ENCODE data around the gene ASCC1. TPM values are rescaled to one million over a fixed set of nuclear protein-coding genes. Genes with fewer than 3 reads are reported as not detected.

The ASCC1 gene
- total RNA-seq, 1 experiment from 2014 or later: 40.2 TPM

GRCh38 chr10:72106896-72107295 is 109.2 kb downstream of the ASCC1 start:
- CTCF ChIA-PET: interaction anchor here (0.6 kb wide), 1 partner anchor 58 kb away, joined by 4 read pairs; no protein-coding TSS in a partner anchor

GRCh38 chr10:72106154-72106849 is 109.8 kb downstream of the ASCC1 start:
- H3K27ac ChIP-seq (ENCODE audit: low read depth, low read length, poor library complexity, severe bottlenecking): no peak overlapping the region
- intact Hi-C loops (cut with micrococcal nuclease; ENCODE audit: unreplicated experiment): no loop called here
- no peaks in the 10 kb centered on the region for H3K27me3 ChIP-seq (replicated peaks; ENCODE audit: insufficient read depth, low read depth, low read length, poor library complexity)
- peaks cover 5% of the 10 kb centered on the region for H3K4me1 ChIP-seq (ENCODE audit: insufficient read depth, low read length, poor library complexity, severe bottlenecking)
- TF ChIP-seq EZH2 (IDR thresholded peaks at IDR 0.05; ENCODE audit: borderline replicate concordance, low read depth, low read length, poor library complexity, severe bottlenecking) (no peak), CTCF (conservative IDR thresholded peaks at IDR 0.05; ENCODE audit: low read depth, low read length) (no peak)
- H3K4me3 ChIP-seq (ENCODE audit: low read depth, low read length, poor library complexity, severe bottlenecking): no peak overlapping the region
- no TSS peak for BruUV-seq (replicated peaks)
- no peaks in the 10 kb centered on the region for H3K36me3 ChIP-seq (ENCODE audit: insufficient read depth, low read length, poor library complexity, severe bottlenecking)
- ChIA-PET CTCF (interaction anchor here (0.6 kb wide), 1 partner anchor 58 kb away, joined by 4 read pairs; no protein-coding TSS in a partner anchor), POLR2A (ENCODE audit: low non-redundant PET) (no interaction called here)
- no peak for DNase-seq (ENCODE audit: low spot score)
- H3K9me3 ChIP-seq (ENCODE audit: low read depth, low read length, poor library complexity, severe bottlenecking): no peaks in the 10 kb centered on the region

More at GRCh38 chr10:72106896-72107295, 109.2 kb downstream of the ASCC1 start:
- no peak overlapping the region for H3K4me3 ChIP-seq (ENCODE audit: low read depth, low read length, poor library complexity, severe bottlenecking)
- H3K9me3 ChIP-seq (ENCODE audit: low read depth, low read length, poor library complexity, severe bottlenecking): no peaks in the 10 kb centered on the region
- TF ChIP-seq CTCF (conservative IDR thresholded peaks at IDR 0.05; ENCODE audit: low read depth, low read length) (no peak), EZH2 (IDR thresholded peaks at IDR 0.05; ENCODE audit: borderline replicate concordance, low read depth, low read length, poor library complexity, severe bottlenecking) (no peak)
- no TSS peak for BruUV-seq (replicated peaks)
- no peaks in the 10 kb centered on the region for H3K27me3 ChIP-seq (replicated peaks; ENCODE audit: insufficient read depth, low read depth, low read length, poor library complexity)
- no peak for DNase-seq (ENCODE audit: low spot score)
- peaks cover 5% of the 10 kb centered on the region for H3K4me1 ChIP-seq (ENCODE audit: insufficient read depth, low read length, poor library complexity, severe bottlenecking)
- POLR2A ChIA-PET (ENCODE audit: low non-redundant PET): no interaction called here
- H3K36me3 ChIP-seq (ENCODE audit: insufficient read depth, low read length, poor library complexity, severe bottlenecking): no peaks in the 10 kb centered on the region
- no peak overlapping the region for H3K27ac ChIP-seq (ENCODE audit: low read depth, low read length, poor library complexity, severe bottlenecking)
- intact Hi-C loops (cut with micrococcal nuclease; ENCODE audit: unreplicated experiment): no loop called here

GRCh38 chr10:72105710-72106109 is 110.4 kb downstream of the ASCC1 start:
- Histone ChIP-seq H3K9me3 (ENCODE audit: low read depth, low read length, poor library complexity, severe bottlenecking) (no peaks in the 10 kb centered on the region), H3K4me1 (ENCODE audit: insufficient read depth, low read length, poor library complexity, severe bottlenecking) (peaks cover 5% of the 10 kb centered on the region), H3K27me3 (replicated peaks; ENCODE audit: insufficient read depth, low read depth, low read length, poor library complexity) (no peaks in the 10 kb centered on the region), H3K36me3 (ENCODE audit: insufficient read depth, low read length, poor library complexity, severe bottlenecking) (no peaks in the 10 kb centered on the region), H3K4me3 (ENCODE audit: low read depth, low read length, poor library complexity, severe bottlenecking) (no peak overlapping the region), H3K27ac (ENCODE audit: low read depth, low read length, poor library complexity, severe bottlenecking) (no peak overlapping the region)
- no peak for TF ChIP-seq EZH2 (IDR thresholded peaks at IDR 0.05; ENCODE audit: borderline replicate concordance, low read depth, low read length, poor library complexity, severe bottlenecking)
- intact Hi-C loops (cut with micrococcal nuclease; ENCODE audit: unreplicated experiment): no loop called here
- no TSS peak for BruUV-seq (replicated peaks)
- CTCF ChIA-PET: no interaction called here
- POLR2A ChIA-PET (ENCODE audit: low non-redundant PET): no interaction called here
- DNase-seq (ENCODE audit: low spot score): no peak

- Histone ChIP-seq H3K9me3 (ENCODE audit: low read depth, low read length, poor library complexity, severe bottlenecking) (no peaks in the 10 kb centered on the region), H3K4me3 (ENCODE audit: low read depth, low read length, poor library complexity, severe bottlenecking) (no peak overlapping the region), H3K27me3 (replicated peaks; ENCODE audit: insufficient read depth, low read depth, low read length, poor library complexity) (no peaks in the 10 kb centered on the region), H3K36me3 (ENCODE audit: insufficient read depth, low read length, poor library complexity, severe bottlenecking) (no peaks in the 10 kb centered on the region), H3K27ac (ENCODE audit: low read depth, low read length, poor library complexity, severe bottlenecking) (no peak overlapping the region), H3K4me1 (ENCODE audit: insufficient read depth, low read length, poor library complexity, severe bottlenecking) (peaks cover 5% of the 10 kb centered on the region)
- no peak for DNase-seq (ENCODE audit: low spot score)
- CTCF ChIA-PET: no interaction called here
- POLR2A ChIA-PET (ENCODE audit: low non-redundant PET): no interaction called here
- TF ChIP-seq CTCF (conservative IDR thresholded peaks at IDR 0.05; ENCODE audit: low read depth, low read length): no peak
- intact Hi-C loops (cut with micrococcal nuclease; ENCODE audit: unreplicated experiment): no loop called here
- BruUV-seq (replicated peaks): no TSS peak
These were observed 111.0 kb downstream of the ASCC1 start for GRCh38 chr10:72105098-72105475.
